HG03060 (cell line): ENCODE data around the gene BCL2L13.
"Not testable (repeated sequence)": the region's sequence is repeated elsewhere in the genome, so short reads cannot be mapped to it uniquely, and the experiment has no call there.

Experiments
- ATAC-seq: cut with Tn5 transposase; IDR thresholded peaks from one replicate; pipeline ENCODE4 v1.9.1; 2021; ENCODE audit warnings: low read depth, moderate number of reproducible peaks; ENCODE audit not compliant: unreplicated experiment

The BCL2L13 gene

DNA sequence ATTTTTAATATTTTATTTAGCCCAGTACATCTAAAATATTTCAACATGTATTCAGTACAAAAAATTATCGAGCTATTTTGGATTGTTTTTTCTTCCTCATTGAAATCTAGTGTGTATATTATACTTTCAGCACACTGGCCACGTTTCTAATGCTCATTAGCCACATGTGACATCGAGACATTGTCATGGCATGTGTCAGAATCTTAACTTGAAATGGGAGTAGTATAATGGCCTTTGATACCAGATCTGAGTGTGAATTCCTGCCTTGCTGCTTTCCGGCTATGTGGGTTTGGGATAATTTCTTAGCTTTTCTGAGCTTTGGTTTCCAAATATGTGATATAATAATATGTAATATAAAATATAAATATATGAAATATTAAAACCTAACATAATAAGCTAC, 54.3 kb downstream of the BCL2L13 start:
- ATAC-seq = no peak

GRCh38 chr22:17694193-17694592, 55.6 kb downstream of the BCL2L13 start:
- ATAC-seq = no peak

- ATAC-seq = no peak
Measured at GRCh38 chr22:17694752-17695151, 56.2 kb downstream of the BCL2L13 start.

DNA sequence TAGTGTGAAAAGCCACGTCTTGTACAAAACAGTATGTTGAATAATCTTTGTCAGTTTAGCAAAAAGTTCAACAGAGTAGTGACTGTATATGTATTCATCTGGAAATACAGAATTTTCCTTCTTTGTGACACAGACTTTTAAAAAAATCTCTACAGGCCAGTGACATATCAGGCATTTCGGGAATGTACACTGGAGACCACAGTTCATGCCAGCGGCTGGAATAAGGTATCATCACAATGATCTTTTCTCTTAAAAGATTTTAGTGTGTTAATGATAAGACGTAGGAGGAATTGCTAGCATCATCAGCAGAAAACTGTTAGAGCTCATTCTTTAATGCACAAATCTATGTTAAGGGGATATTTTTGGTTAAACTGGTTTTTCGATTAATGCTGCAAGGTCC, 57.4 kb downstream of the BCL2L13 start:
- ATAC-seq = no peak

DNA sequence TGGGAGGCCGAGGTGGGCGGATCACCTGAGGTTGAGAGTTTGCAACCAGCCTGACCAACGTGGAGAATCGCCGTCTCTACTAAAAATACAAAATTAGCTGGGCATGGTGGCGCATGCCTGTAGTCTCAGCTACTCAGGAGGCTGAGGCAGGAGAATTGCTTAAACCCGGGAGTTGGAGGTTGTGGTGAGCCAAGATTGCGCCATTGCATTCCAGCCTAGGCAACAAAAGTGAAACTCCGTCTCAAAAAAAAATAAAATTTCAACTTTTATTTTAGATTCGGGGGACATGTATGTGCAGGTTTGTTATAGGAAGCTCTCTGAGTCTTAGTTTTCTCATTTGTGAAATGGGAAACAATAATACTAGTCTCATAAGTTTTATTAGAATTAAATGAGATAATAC, 58.6 kb downstream of the BCL2L13 start:
- ATAC-seq = not testable (repeated sequence)

- ATAC-seq = not testable (repeated sequence)
Measured at GRCh38 chr22:17698276-17698675, 59.7 kb downstream of the BCL2L13 start.

DNA sequence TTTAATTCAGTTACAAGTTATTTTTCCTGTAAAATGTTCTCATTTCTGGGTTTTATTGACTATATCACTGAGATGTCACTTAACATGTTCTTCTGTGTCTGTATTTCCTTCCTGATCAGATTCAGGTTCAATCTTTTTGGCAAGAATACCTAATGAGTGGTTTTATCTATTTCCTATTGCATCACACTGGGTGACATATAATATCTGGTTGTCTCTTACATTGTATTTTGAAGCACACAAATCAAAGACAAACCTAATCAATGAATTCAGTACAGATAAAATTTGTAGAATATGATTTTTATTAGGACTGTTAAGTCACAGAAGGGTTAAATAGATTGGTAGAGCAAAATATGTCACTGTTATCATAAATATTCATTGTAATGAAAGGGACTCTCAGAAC, 60.4 kb downstream of the BCL2L13 start:
- ATAC-seq = no peak

GRCh38 chr22:17699696-17700340, 61.3 kb downstream of the BCL2L13 start:
- no peak for ATAC-seq

DNA sequence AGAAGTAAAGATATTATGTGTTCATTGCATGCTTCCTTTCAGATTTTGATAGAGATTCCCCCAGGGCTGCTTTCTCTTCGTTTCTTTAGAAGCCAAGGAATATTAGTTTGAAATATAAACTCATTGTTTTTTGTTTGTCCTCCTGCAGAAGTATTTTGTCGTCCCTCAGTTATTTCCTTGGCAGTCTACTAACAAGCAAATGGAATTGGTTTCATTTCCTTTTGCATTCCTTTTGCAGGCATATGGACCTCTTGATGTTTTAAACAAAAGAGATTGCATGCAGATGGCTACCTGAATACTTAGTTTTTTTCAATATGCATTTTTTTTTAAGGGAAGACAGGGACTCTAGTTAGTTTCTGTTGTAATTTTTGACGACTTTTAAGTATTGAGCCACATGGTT, 62.2 kb downstream of the BCL2L13 start:
- no peak for ATAC-seq

- no peak for ATAC-seq
Measured at GRCh38 chr22:17703811-17704210, 65.3 kb downstream of the BCL2L13 start.

GRCh38 chr22:17705546-17705945, 67.0 kb downstream of the BCL2L13 start:
- ATAC-seq = no peak

GRCh38 chr22:17705951-17706900, 67.7 kb downstream of the BCL2L13 start:
- ATAC-seq = peak; percentile 80

GRCh38 chr22:17706947-17707346, 68.4 kb downstream of the BCL2L13 start:
- ATAC-seq = no peak

DNA sequence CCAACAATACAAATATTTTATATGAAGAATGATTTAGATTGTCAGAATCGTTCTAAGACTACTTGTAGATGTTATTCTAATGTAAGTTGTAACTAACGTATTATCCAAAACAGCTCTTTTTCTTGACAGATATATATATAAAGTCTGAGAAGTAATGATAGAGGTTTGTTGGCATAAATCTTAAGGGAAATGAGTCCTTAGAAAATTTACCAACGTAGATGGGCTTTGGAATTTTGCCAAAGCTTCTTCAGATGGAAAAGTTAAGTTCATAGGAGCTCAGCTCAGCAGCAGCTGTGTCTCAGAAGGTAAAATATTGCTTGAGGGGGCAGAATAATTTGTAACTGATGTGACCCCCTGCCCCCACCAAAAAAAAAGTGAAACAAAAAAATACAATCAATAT, 69.0 kb downstream of the BCL2L13 start:
- ATAC-seq = no peak

DNA sequence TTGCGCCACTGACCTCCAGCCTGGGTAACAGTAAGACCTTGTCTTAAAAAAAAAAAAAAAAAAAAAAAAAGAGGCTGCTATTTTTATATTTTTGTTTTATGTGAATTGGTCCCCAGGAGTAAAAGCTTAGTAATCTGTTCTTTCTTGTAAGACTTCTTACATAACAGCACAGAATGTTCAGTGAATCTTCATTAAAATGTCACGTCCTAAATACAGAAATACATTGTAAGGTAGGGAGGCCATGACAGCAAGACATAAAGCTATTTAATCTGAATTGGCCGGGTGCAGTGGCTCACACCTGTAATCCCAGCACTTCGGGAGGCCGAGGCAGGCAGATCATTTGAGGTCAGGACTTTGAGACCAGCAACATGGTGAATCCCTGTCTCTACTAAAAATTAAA, 71.5 kb downstream of the BCL2L13 start:
- ATAC-seq = no peak

- no peak for ATAC-seq
Measured at GRCh38 chr22:17712441-17712840, 73.9 kb downstream of the BCL2L13 start.

DNA sequence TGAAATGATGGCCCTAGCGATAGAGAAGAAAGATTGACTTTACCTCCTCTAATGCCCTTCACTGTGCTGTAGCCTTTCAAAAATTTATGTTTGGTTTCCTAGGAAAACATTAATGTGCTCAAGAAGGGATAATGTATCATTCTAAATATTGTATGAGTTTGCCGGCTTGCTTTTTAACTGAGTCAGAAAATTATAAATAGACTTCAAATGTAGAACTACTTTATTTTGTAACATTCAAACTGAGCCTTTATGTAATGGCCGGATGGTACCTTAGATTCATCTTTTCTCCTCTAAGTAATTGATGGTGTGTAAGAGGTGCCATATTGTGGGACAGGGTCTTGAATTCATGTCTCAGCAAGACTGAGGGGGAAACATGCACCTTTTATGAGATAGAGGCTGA, 78.0 kb downstream of the BCL2L13 start:
- ATAC-seq = no peak

- no peak for ATAC-seq
Measured at GRCh38 chr22:17717708-17718107, 79.2 kb downstream of the BCL2L13 start.

- no peak for ATAC-seq
Measured at GRCh38 chr22:17719911-17720310, 81.4 kb downstream of the BCL2L13 start.

DNA sequence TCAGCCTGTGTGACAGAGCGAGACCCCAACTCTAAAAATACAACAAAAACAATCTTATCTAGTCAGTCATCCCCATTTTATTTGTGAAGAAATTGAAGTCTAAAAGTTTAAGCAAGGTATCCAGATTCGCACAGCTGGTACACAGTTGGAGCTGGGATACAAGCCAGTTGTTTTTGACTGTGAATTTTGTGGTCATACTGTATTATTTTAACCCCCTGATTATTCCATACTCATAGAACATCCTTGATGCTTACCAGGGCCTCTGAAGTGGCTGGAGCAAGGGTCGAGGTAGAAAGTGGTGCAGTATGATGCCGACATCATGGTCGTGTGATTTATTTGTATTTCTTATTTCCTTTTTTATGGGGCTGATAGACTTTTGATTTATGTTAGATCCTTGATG, 85.7 kb downstream of the BCL2L13 start:
- ATAC-seq = no peak

GRCh38 chr22:17724678-17725499, 86.3 kb downstream of the BCL2L13 start:
- ATAC-seq = no peak
